Measurements from ENCODE around the gene MINDY2. TPM values are rescaled to one million over a fixed set of nuclear protein-coding genes. Genes with fewer than 3 reads are reported as not detected.

The MINDY2 gene
- total and polyA plus RNA-seq, 2 experiments from 2014 or later, result 36.3 to 47.9 TPM

DNA sequence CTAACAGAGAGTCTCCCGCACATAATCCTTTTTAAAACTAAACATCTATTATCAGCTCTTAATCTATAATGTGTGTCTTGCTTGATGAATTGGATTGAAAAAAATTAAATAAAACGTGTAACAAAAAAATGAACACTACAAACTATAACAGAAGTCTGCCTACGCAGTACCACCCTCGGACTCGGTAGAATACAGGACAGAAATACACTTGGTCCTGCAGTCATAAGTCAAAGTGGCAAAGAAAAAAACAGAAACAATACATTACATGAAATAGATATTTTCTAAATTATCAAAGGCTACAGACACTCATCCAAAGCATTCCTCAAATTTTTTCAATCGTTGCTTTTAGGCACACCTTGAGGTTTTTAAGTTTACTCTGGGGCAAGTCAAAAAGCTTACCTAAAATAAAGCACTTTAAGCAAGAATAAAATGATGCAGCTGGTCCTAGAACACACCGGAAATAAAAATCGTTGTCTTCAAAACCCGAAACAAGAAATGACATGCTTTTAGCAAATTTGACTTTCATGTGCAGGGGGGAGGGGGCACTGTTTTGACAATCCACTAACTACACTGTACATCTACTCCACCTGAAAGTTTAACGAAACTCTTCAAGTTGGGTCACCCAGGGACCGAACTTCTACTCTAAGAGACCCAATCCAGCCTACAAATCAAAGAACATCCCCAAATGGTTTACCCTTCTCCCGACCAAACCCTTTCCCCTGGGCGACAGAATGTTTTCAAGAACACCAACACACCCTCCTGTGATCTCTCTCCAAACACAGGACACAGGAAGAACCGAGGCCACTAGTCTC lies 22.9 kb upstream of the MINDY2 start (continued):
- TF ChIP-seq, protein P1, sequence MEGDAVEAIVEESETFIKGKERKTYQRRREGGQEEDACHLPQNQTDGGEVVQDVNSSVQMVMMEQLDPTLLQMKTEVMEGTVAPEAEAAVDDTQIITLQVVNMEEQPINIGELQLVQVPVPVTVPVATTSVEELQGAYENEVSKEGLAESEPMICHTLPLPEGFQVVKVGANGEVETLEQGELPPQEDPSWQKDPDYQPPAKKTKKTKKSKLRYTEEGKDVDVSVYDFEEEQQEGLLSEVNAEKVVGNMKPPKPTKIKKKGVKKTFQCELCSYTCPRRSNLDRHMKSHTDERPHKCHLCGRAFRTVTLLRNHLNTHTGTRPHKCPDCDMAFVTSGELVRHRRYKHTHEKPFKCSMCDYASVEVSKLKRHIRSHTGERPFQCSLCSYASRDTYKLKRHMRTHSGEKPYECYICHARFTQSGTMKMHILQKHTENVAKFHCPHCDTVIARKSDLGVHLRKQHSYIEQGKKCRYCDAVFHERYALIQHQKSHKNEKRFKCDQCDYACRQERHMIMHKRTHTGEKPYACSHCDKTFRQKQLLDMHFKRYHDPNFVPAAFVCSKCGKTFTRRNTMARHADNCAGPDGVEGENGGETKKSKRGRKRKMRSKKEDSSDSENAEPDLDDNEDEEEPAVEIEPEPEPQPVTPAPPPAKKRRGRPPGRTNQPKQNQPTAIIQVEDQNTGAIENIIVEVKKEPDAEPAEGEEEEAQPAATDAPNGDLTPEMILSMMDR (conservative IDR thresholded peaks at IDR 0.05; ENCODE audit: low read depth in 2 of 2), result no peak

DNA sequence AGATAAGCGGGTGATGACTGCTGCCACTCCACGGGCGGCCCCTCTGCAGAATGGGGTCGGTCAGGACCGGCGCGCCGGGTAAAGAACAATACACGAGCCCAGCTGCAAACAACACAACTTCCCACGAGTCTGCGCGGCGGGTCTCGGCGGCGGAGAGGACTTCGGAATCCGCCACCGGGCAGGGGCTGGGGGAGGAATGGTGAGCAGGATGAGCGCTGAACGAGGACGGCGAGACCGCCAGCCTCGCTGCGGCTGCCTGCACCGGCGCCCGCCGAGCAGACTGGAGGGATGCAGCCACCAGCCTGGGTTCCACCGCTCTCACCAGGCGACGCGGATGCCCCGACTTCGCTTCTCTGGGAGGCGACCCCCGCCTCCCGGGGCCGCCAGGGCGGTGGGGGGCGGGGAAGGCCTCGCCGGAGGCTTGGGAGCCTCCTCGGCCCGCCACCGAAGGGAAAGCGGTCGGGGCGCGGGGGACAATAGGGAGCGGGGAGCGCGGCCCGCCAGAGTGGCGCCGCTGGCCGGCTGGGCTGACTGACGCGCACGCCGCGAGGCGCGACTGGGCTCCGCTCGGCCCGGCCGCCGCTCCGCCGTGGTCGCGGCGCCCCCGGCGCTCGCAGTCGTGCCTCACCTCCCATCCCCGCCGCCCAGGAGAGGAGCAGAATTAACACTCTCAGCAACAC lies 22.1 kb upstream of the MINDY2 start:
- peaks cover 48% of the 10 kb centered on the region for H3K79me2 ChIP-seq (replicated peaks; ENCODE audit: insufficient read depth)
- H3K4me3 ChIP-seq, result peak overlapping the region; percentile 89
- TF ChIP-seq NANOG (IDR thresholded peaks at IDR 0.05; ENCODE audit: borderline replicate concordance), result no peak
- TF ChIP-seq POLR2AphosphoS5 (IDR thresholded peaks at IDR 0.05; ENCODE audit: low read depth), result peak; percentile 21; the same call in 1 of the 2 replicates
- no peak for TF ChIP-seq STAT1 (IDR thresholded peaks at IDR 0.05; ENCODE audit: unreplicated experiment)
- TF ChIP-seq ZNF114 (CRISPR knock-in tag; IDR thresholded peaks at IDR 0.05), result no peak
- TF ChIP-seq EZH2phosphoT487 (IDR thresholded peaks at IDR 0.05; ENCODE audit: unreplicated experiment), result no peak
- TF ChIP-seq, protein P2, sequence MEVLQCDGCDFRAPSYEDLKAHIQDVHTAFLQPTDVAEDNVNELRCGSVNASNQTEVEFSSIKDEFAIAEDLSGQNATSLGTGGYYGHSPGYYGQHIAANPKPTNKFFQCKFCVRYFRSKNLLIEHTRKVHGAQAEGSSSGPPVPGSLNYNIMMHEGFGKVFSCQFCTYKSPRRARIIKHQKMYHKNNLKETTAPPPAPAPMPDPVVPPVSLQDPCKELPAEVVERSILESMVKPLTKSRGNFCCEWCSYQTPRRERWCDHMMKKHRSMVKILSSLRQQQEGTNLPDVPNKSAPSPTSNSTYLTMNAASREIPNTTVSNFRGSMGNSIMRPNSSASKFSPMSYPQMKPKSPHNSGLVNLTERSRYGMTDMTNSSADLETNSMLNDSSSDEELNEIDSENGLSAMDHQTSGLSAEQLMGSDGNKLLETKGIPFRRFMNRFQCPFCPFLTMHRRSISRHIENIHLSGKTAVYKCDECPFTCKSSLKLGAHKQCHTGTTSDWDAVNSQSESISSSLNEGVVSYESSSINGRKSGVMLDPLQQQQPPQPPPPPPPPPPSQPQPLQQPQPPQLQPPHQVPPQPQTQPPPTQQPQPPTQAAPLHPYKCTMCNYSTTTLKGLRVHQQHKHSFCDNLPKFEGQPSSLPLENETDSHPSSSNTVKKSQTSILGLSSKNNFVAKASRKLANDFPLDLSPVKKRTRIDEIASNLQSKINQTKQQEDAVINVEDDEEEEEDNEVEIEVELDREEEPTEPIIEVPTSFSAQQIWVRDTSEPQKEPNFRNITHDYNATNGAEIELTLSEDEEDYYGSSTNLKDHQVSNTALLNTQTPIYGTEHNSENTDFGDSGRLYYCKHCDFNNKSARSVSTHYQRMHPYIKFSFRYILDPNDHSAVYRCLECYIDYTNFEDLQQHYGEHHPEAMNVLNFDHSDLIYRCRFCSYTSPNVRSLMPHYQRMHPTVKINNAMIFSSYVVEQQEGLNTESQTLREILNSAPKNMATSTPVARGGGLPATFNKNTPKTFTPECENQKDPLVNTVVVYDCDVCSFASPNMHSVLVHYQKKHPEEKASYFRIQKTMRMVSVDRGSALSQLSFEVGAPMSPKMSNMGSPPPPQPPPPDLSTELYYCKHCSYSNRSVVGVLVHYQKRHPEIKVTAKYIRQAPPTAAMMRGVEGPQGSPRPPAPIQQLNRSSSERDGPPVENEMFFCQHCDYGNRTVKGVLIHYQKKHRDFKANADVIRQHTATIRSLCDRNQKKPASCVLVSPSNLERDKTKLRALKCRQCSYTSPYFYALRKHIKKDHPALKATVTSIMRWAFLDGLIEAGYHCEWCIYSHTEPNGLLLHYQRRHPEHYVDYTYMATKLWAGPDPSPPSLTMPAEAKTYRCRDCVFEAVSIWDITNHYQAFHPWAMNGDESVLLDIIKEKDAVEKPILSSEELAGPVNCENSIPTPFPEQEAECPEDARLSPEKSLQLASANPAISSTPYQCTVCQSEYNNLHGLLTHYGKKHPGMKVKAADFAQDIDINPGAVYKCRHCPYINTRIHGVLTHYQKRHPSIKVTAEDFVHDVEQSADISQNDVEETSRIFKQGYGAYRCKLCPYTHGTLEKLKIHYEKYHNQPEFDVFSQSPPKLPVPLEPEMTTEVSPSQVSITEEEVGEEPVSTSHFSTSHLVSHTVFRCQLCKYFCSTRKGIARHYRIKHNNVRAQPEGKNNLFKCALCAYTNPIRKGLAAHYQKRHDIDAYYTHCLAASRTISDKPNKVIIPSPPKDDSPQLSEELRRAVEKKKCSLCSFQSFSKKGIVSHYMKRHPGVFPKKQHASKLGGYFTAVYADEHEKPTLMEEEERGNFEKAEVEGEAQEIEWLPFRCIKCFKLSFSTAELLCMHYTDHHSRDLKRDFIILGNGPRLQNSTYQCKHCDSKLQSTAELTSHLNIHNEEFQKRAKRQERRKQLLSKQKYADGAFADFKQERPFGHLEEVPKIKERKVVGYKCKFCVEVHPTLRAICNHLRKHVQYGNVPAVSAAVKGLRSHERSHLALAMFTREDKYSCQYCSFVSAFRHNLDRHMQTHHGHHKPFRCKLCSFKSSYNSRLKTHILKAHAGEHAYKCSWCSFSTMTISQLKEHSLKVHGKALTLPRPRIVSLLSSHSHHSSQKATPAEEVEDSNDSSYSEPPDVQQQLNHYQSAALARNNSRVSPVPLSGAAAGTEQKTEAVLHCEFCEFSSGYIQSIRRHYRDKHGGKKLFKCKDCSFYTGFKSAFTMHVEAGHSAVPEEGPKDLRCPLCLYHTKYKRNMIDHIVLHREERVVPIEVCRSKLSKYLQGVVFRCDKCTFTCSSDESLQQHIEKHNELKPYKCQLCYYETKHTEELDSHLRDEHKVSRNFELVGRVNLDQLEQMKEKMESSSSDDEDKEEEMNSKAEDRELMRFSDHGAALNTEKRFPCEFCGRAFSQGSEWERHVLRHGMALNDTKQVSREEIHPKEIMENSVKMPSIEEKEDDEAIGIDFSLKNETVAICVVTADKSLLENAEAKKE (CRISPR knock-in tag; IDR thresholded peaks at IDR 0.05), result no peak
- TF ChIP-seq CREB1 (CRISPR knock-in tag; IDR thresholded peaks at IDR 0.05; ENCODE audit: low read depth), result no peak
- peak overlapping the region; percentile 99 for H3K27ac ChIP-seq (ENCODE audit: low read depth)
- H3K27me3 ChIP-seq (ENCODE audit: insufficient read depth), result no peaks in the 10 kb centered on the region
- peaks cover 27% of the 10 kb centered on the region for H4K20me1 ChIP-seq (replicated peaks; ENCODE audit: insufficient read depth)
- H3F3A ChIP-seq (replicated peaks; ENCODE audit: low read depth), result 0 out of 2 replicates have a peak, but pooled peaks cover 3% of the 10 kb centered on the region
- 0 out of 2 replicates have a peak overlapping the region, but pooled peaks have one; percentile 70 for H2AFZ ChIP-seq
- H3K4me1 Mint-ChIP-seq, result peaks cover 35% of the 10 kb centered on the region
- H3K27ac Mint-ChIP-seq, result peak overlapping the region; percentile 98
- peaks cover 7% of the 10 kb centered on the region for H3K27me3 Mint-ChIP-seq (ENCODE audit: insufficient read depth, low read depth, poor library complexity)
- peaks cover 4% of the 10 kb centered on the region; the same call in 2 of the 3 replicates for H3K36me3 Mint-ChIP-seq (ENCODE audit: low read depth)
- ATAC-seq, result peak; percentile 64
- H3K9me3 Mint-ChIP-seq, result peaks cover 3% of the 10 kb centered on the region; the same call in 1 of the 3 replicates
- no peaks in the 10 kb centered on the region for H3K9me2 ChIP-seq (ENCODE audit: insufficient read depth)
- peak overlapping the region; percentile 98 for H3K4me3 Mint-ChIP-seq
- peaks cover 29% of the 10 kb centered on the region for H3K4me1 ChIP-seq (ENCODE audit: insufficient read depth)
- peak; percentile 69 for DNase-seq (ENCODE audit: low spot score)
- H3K36me3 ChIP-seq (ENCODE audit: insufficient read depth), result no peaks in the 10 kb centered on the region
- H3K4me2 ChIP-seq, result peak overlapping the region; percentile 84
